Mammary microvascular endothelial cell (primary cell): ENCODE results near the gene DHH. TPM values are rescaled to one million over a fixed set of nuclear protein-coding genes. Genes with fewer than 3 reads are reported as not detected.

Source experiments
- total RNA-seq: library from RNA; depleted of rRNA; stranded (reverse); fragments of >200 nt; gene quantifications from 2 replicates; pipeline ENCODE4 v1.2.3, GENCODE V29; 2015

DHH gene
- total RNA-seq = 3.5 and 4.4 TPM in 2 replicates

GRCh38 chr12:49094160-49094974, at the start of gene DHH:
Gene DHH, minus strand, starts transcription at chr12:49094801. Its CDS starts 289 bp downstream, at chr12:49094512.

GRCh38 chr12:49131051-49131893, 36.7 kb upstream of the DHH start, which contains the start of gene TUBA1B:
Gene TUBA1B, minus strand, starts transcription at chr12:49131395. Its CDS starts 95 bp downstream, at chr12:49131300.

GRCh38 chr12:49110464-49111155, 16.0 kb upstream of the DHH start, which contains the start of gene LMBR1L:
Gene LMBR1L, minus strand, starts transcription at chr12:49110847. Its CDS starts 292 bp downstream, at chr12:49110555.

GRCh38 chr12:49069507-49070346, 24.9 kb downstream of the DHH start, which contains the start of gene RHEBL1:
Gene RHEBL1, minus strand, starts transcription at chr12:49069979. Its CDS starts 194 bp downstream, at chr12:49069785.

GRCh38 chr12:49060237-49061156, 34.1 kb downstream of the DHH start, which contains the start of gene KMT2D:
Gene KMT2D, minus strand, starts transcription at chr12:49060794. Its CDS starts 5,470 bp downstream, at chr12:49055324.

Other genes starting within 250 kb of the DHH start
- gene DDX23, start 242.6 kb downstream of the DHH start, total RNA-seq = 73.7 and 74.7 TPM in 2 replicates
- 4.1 and 5.3 TPM in 2 replicates for gene RND1, start 228.9 kb downstream of the DHH start, total RNA-seq
- 25.8 and 28.5 TPM in 2 replicates for gene FKBP11, start 169.3 kb downstream of the DHH start, total RNA-seq
- 109 and 119 TPM in 2 replicates for gene ARF3, start 137.3 kb downstream of the DHH start, total RNA-seq
- not detected in 2 replicates for gene WNT10B, start 123.1 kb downstream of the DHH start, total RNA-seq
- gene WNT1, start 116.5 kb downstream of the DHH start, total RNA-seq = not detected in 2 replicates
- gene DDN, start 95.4 kb downstream of the DHH start, total RNA-seq = under 0.01 TPM in 1 of 2 replicates, not detected in the other
- gene PRKAG1, start 76.0 kb downstream of the DHH start, total RNA-seq = 39.6 and 41.2 TPM in 2 replicates
- gene KMT2D, start 34.0 kb downstream of the DHH start, total RNA-seq = 15.9 and 39.8 TPM in 2 replicates
- 5.4 and 6.9 TPM in 2 replicates for gene RHEBL1, start 24.8 kb downstream of the DHH start, total RNA-seq
- gene LMBR1L, start 16.0 kb upstream of the DHH start, total RNA-seq = 32.2 and 51.6 TPM in 2 replicates
- gene TUBA1B, start 36.6 kb upstream of the DHH start, total RNA-seq = 3,914 and 4,040 TPM in 2 replicates
- gene TUBA1A, start 94.3 kb upstream of the DHH start, total RNA-seq = 773 and 887 TPM in 2 replicates
- gene TUBA1C, start 170.3 kb upstream of the DHH start, total RNA-seq = 1,170 and 1,280 TPM in 2 replicates
- not detected in 2 replicates for gene PRPH, start 200.3 kb upstream of the DHH start, total RNA-seq
- 26.0 and 39.2 TPM in 2 replicates for gene TROAP, start 228.5 kb upstream of the DHH start, total RNA-seq
- not detected in 2 replicates for gene C1QL4, start 242.4 kb upstream of the DHH start, total RNA-seq